NB4 (cell line): ENCODE data around the gene IFT122.
"Not testable (repeated sequence)": the region's sequence is repeated elsewhere in the genome, so short reads cannot be mapped to it uniquely, and the experiment has no call there.

ENCODE experiments used
- DNase-seq: peaks from one replicate; pipeline ENCODE4 v3.0.0; 2010; ENCODE audit warnings: low read depth
- H3K4me3 ChIP-seq: one replicate; pipeline ENCODE4 v1.5.1; 2011; ENCODE audit warnings: mild to moderate bottlenecking, low read depth, low read length, moderate library complexity
- MYC ChIP-seq: IDR thresholded peaks from 2 replicates; pipeline ENCODE4 v1.6.1; 2011; ENCODE audit warnings: low read depth, low read length
- POLR2A ChIP-seq: IDR thresholded peaks from 2 replicates; pipeline ENCODE4 v1.6.1; 2011; ENCODE audit warnings: mild to moderate bottlenecking; ENCODE audit not compliant: insufficient read length; ENCODE audit errors: extremely low read depth
- TF ChIP-seq, protein P1 (sequence below): IDR thresholded peaks from 2 replicates; pipeline ENCODE4 v1.6.1; 2011; ENCODE audit warnings: low read depth, low read length
- TF ChIP-seq, protein P2 (sequence below): IDR thresholded peaks from one replicate; pipeline ENCODE4 v1.5.1; 2012; ENCODE audit warnings: low read depth, low read length

The IFT122 gene, protein sequence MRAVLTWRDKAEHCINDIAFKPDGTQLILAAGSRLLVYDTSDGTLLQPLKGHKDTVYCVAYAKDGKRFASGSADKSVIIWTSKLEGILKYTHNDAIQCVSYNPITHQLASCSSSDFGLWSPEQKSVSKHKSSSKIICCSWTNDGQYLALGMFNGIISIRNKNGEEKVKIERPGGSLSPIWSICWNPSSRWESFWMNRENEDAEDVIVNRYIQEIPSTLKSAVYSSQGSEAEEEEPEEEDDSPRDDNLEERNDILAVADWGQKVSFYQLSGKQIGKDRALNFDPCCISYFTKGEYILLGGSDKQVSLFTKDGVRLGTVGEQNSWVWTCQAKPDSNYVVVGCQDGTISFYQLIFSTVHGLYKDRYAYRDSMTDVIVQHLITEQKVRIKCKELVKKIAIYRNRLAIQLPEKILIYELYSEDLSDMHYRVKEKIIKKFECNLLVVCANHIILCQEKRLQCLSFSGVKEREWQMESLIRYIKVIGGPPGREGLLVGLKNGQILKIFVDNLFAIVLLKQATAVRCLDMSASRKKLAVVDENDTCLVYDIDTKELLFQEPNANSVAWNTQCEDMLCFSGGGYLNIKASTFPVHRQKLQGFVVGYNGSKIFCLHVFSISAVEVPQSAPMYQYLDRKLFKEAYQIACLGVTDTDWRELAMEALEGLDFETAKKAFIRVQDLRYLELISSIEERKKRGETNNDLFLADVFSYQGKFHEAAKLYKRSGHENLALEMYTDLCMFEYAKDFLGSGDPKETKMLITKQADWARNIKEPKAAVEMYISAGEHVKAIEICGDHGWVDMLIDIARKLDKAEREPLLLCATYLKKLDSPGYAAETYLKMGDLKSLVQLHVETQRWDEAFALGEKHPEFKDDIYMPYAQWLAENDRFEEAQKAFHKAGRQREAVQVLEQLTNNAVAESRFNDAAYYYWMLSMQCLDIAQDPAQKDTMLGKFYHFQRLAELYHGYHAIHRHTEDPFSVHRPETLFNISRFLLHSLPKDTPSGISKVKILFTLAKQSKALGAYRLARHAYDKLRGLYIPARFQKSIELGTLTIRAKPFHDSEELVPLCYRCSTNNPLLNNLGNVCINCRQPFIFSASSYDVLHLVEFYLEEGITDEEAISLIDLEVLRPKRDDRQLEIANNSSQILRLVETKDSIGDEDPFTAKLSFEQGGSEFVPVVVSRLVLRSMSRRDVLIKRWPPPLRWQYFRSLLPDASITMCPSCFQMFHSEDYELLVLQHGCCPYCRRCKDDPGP

DNA sequence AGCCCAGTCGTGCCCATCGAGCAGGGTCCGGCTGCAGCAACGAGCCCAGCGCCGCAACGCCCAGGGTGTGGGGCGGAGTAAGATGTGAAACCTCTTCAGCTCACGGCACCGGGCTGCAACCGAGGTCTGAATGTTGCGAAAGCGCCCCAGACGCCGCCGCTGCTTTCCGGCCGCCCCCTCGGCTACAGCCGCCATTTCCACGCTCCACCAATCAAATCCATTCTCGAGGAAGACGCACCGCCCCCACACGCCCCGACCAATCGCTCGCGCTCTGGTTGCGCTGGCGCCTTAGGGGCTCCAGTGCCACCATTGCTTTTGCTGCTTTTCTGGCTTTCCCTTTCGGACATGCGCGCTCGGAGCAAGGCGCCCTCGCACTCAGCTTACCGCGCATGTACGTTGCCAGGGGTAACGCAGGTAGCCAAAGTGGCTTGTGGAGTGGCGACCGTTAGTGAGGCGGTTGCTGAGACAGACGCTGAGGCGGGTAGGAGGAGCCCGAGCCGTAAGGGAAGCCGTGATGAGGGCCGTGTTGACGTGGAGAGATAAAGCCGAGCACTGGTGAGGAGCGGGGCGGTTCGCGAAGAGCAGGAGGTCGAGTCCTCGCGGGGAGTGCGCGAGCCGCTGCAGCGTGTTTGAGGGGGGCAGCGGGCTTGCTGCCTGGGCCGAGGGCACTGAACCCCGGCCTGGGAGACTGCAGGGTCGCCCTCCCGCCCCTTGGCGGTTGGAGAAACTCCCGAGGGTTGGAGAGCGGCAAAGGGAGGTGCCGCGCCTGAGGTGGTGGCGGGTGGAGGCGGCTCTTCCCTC, at the start of gene IFT122, which contains the start of gene MBD4:
TSS of gene IFT122 (plus strand) at position 408 of the 801 bp plus-strand sequence. CDS start at position 515, 107 bp downstream.
TSS of gene MBD4 (minus strand) at position 132 of the 801 bp plus-strand sequence. CDS start at position 17, 115 bp downstream.
- DNase-seq = peak; percentile 99
- TF ChIP-seq, protein P1, sequence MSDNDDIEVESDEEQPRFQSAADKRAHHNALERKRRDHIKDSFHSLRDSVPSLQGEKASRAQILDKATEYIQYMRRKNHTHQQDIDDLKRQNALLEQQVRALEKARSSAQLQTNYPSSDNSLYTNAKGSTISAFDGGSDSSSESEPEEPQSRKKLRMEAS = peak; percentile 60; the same call in 1 of the 2 replicates
- TF ChIP-seq MYC (peak; percentile 70; the same call in 1 of the 2 replicates), POLR2A (peak; percentile 92)
- TF ChIP-seq, protein P2, sequence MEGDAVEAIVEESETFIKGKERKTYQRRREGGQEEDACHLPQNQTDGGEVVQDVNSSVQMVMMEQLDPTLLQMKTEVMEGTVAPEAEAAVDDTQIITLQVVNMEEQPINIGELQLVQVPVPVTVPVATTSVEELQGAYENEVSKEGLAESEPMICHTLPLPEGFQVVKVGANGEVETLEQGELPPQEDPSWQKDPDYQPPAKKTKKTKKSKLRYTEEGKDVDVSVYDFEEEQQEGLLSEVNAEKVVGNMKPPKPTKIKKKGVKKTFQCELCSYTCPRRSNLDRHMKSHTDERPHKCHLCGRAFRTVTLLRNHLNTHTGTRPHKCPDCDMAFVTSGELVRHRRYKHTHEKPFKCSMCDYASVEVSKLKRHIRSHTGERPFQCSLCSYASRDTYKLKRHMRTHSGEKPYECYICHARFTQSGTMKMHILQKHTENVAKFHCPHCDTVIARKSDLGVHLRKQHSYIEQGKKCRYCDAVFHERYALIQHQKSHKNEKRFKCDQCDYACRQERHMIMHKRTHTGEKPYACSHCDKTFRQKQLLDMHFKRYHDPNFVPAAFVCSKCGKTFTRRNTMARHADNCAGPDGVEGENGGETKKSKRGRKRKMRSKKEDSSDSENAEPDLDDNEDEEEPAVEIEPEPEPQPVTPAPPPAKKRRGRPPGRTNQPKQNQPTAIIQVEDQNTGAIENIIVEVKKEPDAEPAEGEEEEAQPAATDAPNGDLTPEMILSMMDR = no peak
- H3K4me3 ChIP-seq = peak within 1 kb of the TSS; percentile 95

DNA sequence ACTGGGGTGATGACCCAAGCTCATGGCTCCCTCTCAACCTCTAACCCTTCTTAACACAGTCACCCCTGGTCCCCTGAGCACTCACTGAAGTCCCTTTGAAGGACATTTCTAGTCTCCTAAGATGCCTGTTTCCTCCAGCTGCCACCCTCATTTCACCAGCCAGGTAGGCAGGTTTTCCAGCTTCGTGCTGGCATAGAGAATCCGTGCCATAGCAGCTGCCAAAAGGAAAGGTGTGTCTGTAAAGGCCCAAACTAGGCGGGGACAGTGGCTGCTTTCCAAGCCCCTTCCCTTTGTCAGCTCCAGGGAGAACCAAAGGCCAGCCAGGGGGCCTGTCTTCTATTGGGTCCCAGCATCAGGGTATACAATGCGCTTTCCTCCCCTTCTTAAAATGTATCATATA, 48.4 kb upstream of the IFT122 start:
- H3K4me3 ChIP-seq, DNase-seq: not testable (repeated sequence)

- not testable (repeated sequence) for H3K4me3 ChIP-seq, DNase-seq
Observed at GRCh38 chr3:129392106-129392887, 47.7 kb upstream of the IFT122 start.

DNA sequence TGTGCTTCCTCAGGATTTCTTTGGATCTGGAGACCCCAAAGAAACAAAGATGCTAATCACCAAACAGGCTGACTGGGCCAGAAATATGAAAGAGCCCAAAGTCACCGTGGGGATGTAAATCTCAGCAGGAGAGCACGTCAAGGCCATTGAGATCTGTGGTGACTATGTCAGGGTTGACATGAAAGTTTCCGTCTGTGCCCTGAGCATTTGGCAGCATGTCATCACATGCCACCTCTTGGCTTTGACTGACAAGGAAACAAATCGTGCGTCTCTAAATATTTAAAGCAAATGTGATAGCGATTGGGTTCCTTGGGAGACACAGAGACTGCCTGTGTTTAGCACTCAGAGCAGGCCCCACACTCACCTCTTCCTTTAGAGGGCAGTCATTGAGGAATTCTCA, 46.8 kb upstream of the IFT122 start:
- H3K4me3 ChIP-seq = no peak overlapping the region
- DNase-seq = no peak
- TF ChIP-seq, protein P1 = no peak
- TF ChIP-seq MYC = no peak
- TF ChIP-seq, protein P2 = no peak
- TF ChIP-seq POLR2A = no peak

DNA sequence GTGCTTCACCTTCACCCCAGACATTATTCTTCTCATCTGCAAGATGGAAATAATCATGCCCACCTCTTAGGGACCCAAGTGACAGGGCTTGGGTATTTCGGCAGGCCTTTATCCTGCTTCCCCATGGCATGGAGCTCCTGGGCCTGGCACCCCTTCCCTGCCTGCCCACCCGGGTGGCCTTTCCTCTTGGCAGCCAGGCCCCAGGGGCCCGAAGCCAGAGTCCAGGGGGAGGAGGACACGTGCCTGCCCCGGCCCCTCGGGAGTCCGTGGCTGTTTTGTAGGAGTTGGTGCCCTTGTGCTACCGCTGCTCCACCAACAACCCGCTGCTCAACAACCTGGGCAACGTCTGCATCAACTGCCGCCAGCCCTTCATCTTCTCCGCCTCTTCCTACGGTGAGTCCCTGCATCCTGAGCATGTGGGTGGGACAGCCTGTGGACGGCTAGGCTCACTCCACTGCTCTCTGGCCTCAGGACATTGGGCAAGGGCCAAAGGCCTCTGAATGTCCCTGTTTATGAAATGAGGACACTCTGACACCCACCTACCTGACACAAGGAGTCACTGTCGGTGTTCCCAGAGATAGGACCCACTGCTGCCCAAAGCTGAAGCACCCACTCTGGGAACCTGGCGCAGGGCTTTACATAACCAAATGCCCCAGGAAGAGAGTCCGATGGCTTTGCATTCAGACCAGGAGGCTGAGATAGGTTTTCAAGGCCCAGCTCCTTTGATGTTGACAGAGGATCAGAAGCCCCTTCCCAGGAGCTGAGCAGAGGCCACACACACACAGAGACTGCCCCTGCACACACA, 46.1 kb upstream of the IFT122 start:
- DNase-seq, H3K4me3 ChIP-seq: not testable (repeated sequence)

- peak; percentile 36 for DNase-seq
- TF ChIP-seq POLR2A = no peak
- TF ChIP-seq, protein P1 = no peak
- peak; percentile 6; the same call in 1 of the 2 replicates for TF ChIP-seq MYC
- TF ChIP-seq, protein P2 = no peak
- H3K4me3 ChIP-seq = peak overlapping the region; percentile 89
Observed at GRCh38 chr3:129398803-129399144, 41.2 kb upstream of the IFT122 start.
